ENCODE measurements around the gene BCAN.

Gene BCAN

GRCh38 chr1:156704166-156704711 lies 62.3 kb downstream of the BCAN start:
- no peaks in the 10 kb centered on the region for H3K9me3 ChIP-seq (ENCODE audit: severe bottlenecking)
- TF ChIP-seq CTCF (IDR thresholded peaks at IDR 0.05; ENCODE audit: low read depth, low read length), result no peak
- H3K27me3 ChIP-seq (ENCODE audit: insufficient read depth, low read depth, severe bottlenecking), result no peaks in the 10 kb centered on the region
- no peak for DNase-seq
- H3K4me3 ChIP-seq (ENCODE audit: low read depth, low read length), result peak overlapping the region; percentile 74
- H3K27ac ChIP-seq, result peak overlapping the region; percentile 86
- peaks cover 42% of the 10 kb centered on the region for H3K36me3 ChIP-seq

DNA sequence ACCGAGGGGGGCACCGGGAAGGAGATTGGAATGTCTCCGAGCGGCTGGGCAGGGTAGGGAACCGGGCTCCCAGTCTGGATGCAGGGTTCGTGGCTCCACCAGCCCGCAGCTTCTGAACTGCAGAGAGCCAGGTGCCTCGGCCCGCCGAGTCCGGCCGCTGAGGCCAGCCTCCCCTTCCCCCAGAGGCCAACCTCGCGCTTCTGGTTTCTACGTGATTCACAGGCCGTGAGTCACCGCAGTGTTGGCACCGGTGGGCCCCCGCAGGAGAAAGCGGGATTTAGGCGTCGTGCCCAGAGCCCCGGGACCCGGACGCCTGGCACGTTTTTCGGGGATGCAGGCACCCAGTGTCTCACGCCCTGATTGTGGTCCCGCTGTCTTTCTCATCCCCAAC lies 63.0 kb downstream of the BCAN start:
- peak overlapping the region; percentile 74 for H3K4me3 ChIP-seq (ENCODE audit: low read depth, low read length)
- H3K27me3 ChIP-seq (ENCODE audit: insufficient read depth, low read depth, severe bottlenecking), result no peaks in the 10 kb centered on the region
- H3K27ac ChIP-seq, result peak overlapping the region; percentile 86
- TF ChIP-seq CTCF (IDR thresholded peaks at IDR 0.05; ENCODE audit: low read depth, low read length), result no peak
- peaks cover 35% of the 10 kb centered on the region for H3K36me3 ChIP-seq
- H3K9me3 ChIP-seq (ENCODE audit: severe bottlenecking), result no peaks in the 10 kb centered on the region
- peak; percentile 57 for DNase-seq

GRCh38 chr1:156705321-156705917 lies 63.5 kb downstream of the BCAN start, which contains the start of gene CRABP2:
TSS of gene CRABP2 (minus strand) at chr1:156705583. CDS start at chr1:156705446, 137 bp downstream.
- peak within 1 kb of the TSS; percentile 86 for H3K27ac ChIP-seq
- no peaks in the 10 kb centered on the region for H3K27me3 ChIP-seq (ENCODE audit: insufficient read depth, low read depth, severe bottlenecking)
- H3K36me3 ChIP-seq, result peaks cover 30% of the 10 kb centered on the region
- H3K9me3 ChIP-seq (ENCODE audit: severe bottlenecking), result no peaks in the 10 kb centered on the region
- no peak for TF ChIP-seq CTCF (IDR thresholded peaks at IDR 0.05; ENCODE audit: low read depth, low read length)
- peak; percentile 94 for DNase-seq
- peak within 1 kb of the TSS; percentile 74 for H3K4me3 ChIP-seq (ENCODE audit: low read depth, low read length)

DNA sequence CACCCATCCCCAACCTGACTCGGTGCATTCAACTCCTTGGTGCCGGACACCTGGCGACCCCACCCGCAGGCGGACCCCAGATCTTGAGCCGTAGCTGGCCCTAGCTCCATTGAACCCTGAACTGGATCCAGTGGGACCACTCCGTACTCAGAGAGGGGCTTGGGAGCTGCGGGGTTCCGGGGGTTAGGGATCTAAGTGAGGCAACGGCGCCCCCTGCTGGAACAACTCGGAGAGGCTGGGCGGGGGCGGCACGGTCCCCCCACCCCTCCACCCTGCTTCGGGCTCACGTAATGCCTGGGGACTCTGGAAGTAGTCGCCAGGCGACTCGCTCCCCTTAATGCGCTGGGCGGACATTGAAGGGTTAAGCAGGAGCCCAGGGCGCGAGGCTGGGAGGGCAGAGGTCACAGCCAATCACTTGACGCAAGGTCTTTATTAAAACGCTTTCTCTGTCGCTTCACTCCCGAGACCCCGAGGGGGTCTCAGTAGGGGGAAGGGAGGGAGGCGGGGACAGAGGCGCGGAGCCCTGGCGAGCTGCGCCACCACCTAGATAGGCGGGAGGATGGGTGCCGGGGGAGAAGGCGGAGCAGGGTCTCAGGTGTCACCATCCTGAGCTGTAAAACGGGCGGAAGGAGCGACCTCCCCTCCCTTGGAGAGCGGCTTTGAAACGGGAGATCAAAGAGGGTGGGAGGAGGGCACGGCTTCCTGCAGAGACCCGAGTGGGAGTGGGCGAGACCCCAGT lies 64.2 kb downstream of the BCAN start:
- H3K9me3 ChIP-seq (ENCODE audit: severe bottlenecking), result no peaks in the 10 kb centered on the region
- no peaks in the 10 kb centered on the region for H3K27me3 ChIP-seq (ENCODE audit: insufficient read depth, low read depth, severe bottlenecking)
- DNase-seq, result peak; percentile 98
- H3K36me3 ChIP-seq, result peaks cover 24% of the 10 kb centered on the region
- H3K27ac ChIP-seq, result peak overlapping the region; percentile 86
- TF ChIP-seq CTCF (IDR thresholded peaks at IDR 0.05; ENCODE audit: low read depth, low read length), result peak; percentile 92
- peak overlapping the region; percentile 74 for H3K4me3 ChIP-seq (ENCODE audit: low read depth, low read length)

DNA sequence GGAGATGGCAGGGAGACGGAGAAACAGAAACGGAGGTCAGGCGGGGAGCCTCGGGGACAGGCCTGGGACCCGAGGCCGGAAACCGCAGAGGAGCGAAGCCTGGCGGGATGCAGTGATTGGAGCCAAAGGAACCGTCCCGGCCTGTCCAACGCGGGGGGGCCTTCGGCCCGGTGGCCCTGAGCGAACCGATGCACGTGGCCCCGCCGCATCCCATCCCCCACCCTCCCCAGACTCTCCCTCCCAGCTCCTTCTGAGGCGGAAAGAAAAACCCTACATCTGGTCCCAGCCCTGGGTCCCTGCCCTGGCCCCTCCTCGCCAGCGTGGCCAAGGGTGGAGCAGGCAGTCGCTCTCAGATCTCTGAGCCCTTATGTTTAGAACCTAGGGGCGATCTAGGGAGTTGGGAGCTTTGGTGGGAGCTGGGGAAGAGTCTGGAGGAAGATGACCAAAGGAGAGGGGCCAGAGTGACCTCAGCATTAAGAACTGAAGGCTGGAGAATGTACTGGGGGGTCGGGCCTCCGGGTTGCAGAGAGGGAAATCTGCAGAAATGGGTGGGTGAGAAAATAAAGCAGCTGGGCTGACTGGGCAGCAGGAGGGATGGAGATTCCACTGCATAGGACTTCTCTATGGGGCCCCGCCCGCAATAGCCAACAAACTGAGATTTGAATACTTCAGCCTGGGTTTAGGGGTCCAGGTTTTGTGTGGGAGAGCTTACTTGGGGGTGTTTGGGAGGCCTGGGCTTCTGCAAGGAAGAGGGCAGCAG lies 64.9 kb downstream of the BCAN start:
- H3K27ac ChIP-seq, result peak overlapping the region; percentile 86
- TF ChIP-seq CTCF (IDR thresholded peaks at IDR 0.05; ENCODE audit: low read depth, low read length), result no peak
- H3K4me3 ChIP-seq (ENCODE audit: low read depth, low read length), result peak overlapping the region; percentile 74
- H3K27me3 ChIP-seq (ENCODE audit: insufficient read depth, low read depth, severe bottlenecking), result no peaks in the 10 kb centered on the region
- H3K9me3 ChIP-seq (ENCODE audit: severe bottlenecking), result no peaks in the 10 kb centered on the region
- peaks cover 16% of the 10 kb centered on the region for H3K36me3 ChIP-seq
- peak; percentile 97 for DNase-seq
